Gastrocnemius medialis (tissue), 4 donors: ENCODE results near the gene PNLIPRP2.

Source experiments
- POLR2A ChIP-seq, 2 donors: fragments of 450-650 bp; IDR thresholded peaks; one replicate each; pipeline ENCODE4 v1.6.1; 2017; ENCODE audit warnings: antibody characterized with exemption in 2 of 2, mild to moderate bottlenecking in 2 of 2, moderate library complexity in 2 of 2
- TF ChIP-seq, protein P1 (sequence below), 5 experiments: fragments of 450-650 bp in 3 of 5; fragments of 200-600 bp in 2 of 5; sonication (generic) in 2 of 5; IDR thresholded peaks in 4 of 5; conservative IDR thresholded peaks in 1 of 5; 1 replicate in 4 of 5; 2 replicates in 1 of 5; pipeline ENCODE4 v1.5.1; 2016 to 2019; ENCODE audit warnings: antibody characterized with exemption in 5 of 5, mild to moderate bottlenecking in 3 of 5, moderate library complexity in 3 of 5

DNA sequence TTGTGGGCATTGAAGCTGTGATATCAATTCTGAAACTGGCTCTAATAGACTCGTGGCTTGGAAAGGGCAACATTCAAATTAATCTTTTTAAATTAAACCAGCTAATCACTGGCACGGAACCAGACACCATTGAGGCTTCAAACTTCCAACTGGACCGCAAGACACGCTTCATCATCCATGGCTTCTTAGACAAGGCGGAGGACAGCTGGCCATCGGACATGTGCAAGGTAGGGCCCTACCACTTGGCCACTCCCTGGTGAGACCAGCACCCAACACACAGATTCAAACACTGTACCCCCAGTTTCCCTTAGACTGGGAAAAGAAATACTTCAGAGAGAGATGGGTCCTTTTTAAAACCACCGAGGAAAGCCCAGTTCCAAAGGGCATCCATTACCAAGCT, 5.1 kb downstream of the PNLIPRP2 start:
- TF ChIP-seq, protein P1, sequence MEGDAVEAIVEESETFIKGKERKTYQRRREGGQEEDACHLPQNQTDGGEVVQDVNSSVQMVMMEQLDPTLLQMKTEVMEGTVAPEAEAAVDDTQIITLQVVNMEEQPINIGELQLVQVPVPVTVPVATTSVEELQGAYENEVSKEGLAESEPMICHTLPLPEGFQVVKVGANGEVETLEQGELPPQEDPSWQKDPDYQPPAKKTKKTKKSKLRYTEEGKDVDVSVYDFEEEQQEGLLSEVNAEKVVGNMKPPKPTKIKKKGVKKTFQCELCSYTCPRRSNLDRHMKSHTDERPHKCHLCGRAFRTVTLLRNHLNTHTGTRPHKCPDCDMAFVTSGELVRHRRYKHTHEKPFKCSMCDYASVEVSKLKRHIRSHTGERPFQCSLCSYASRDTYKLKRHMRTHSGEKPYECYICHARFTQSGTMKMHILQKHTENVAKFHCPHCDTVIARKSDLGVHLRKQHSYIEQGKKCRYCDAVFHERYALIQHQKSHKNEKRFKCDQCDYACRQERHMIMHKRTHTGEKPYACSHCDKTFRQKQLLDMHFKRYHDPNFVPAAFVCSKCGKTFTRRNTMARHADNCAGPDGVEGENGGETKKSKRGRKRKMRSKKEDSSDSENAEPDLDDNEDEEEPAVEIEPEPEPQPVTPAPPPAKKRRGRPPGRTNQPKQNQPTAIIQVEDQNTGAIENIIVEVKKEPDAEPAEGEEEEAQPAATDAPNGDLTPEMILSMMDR (IDR thresholded peaks at IDR 0.05 in 4 of 5, conservative IDR thresholded peaks at IDR 0.05 in 1 of 5): no peak
- no peak for TF ChIP-seq POLR2A (IDR thresholded peaks at IDR 0.05)
